Upper lobe of left lung (tissue), 6 donors: ENCODE measurements around the gene LRRC73. TPM values are rescaled to one million over a fixed set of nuclear protein-coding genes. Genes with fewer than 3 reads are reported as not detected.

ENCODE experiments used
- ATAC-seq, 2 donors: fragments of 200-7000 bp; cut with Tn5 transposase; one replicate each; pipeline ENCODE4 v1.9.1; 2022; ENCODE audit warnings: mild to moderate bottlenecking in 2 of 2, moderate library complexity in 2 of 2; ENCODE audit not compliant: low FRiP score in 2 of 2
- DNase-seq, 2 donors: peaks; one replicate each; pipeline ENCODE4 v3.0.0-alpha.2; 2019 to 2020
- H3K27ac ChIP-seq, 4 donors: fragments of 200-600 bp; sonication (generic); one replicate each; pipeline ENCODE4 v1.5.1; 2016 to 2019
- H3K27me3 ChIP-seq, 4 donors: fragments of 200-600 bp; sonication (generic); one replicate each; pipeline ENCODE4 v1.5.1; 2017 to 2019
- H3K36me3 ChIP-seq, 4 donors: fragments of 200-600 bp; sonication (generic); one replicate each; pipeline ENCODE4 v1.5.1; 2016 to 2019
- H3K4me1 ChIP-seq, 4 donors: fragments of 200-600 bp; sonication (generic); one replicate each; pipeline ENCODE4 v1.5.1; 2018 to 2019
- H3K4me3 ChIP-seq, 4 donors: fragments of 200-600 bp; sonication (generic); one replicate each; pipeline ENCODE4 v1.5.1; 2017 to 2019; ENCODE audit warnings: mild to moderate bottlenecking in 2 of 4, moderate library complexity in 1 of 4
- H3K9me3 ChIP-seq, 4 donors: fragments of 200-600 bp; sonication (generic); one replicate each; pipeline ENCODE4 v1.5.1; 2018 to 2019
- EP300 ChIP-seq, 4 donors: sonication (generic); formaldehyde crosslinking; IDR thresholded peaks; one replicate each; pipeline ENCODE4 v1.5.1; 2017; ENCODE audit warnings: antibody characterized with exemption in 4 of 4, control low read depth in 2 of 4
- POLR2A ChIP-seq, 4 donors: fragments of 450-650 bp; IDR thresholded peaks; one replicate each; pipeline ENCODE4 v1.5.1; 2016 to 2017; ENCODE audit warnings: antibody characterized with exemption in 4 of 4, mild to moderate bottlenecking in 2 of 4
- POLR2AphosphoS5 ChIP-seq, 2 donors: sonication (generic); formaldehyde crosslinking; IDR thresholded peaks; one replicate each; pipeline ENCODE4 v1.5.1; 2017; ENCODE audit warnings: antibody characterized with exemption in 2 of 2
- WGBS, 2 donors: methylation state at CpG; one replicate each; pipeline ENCODE4 v1.1.5; 2017 to 2018; 5-methylcytosine and 5-hydroxymethylcytosine counted together
- total RNA-seq, 6 donors: library from RNA; depleted of rRNA in 4 of 6; stranded (reverse); fragments of >200 nt in 4 of 6; gene quantifications; one replicate each; pipeline versions ENCODE4 v1.1.0 to v1.2.1, GENCODE V29; 2016 to 2021
- TF ChIP-seq, protein P1 (sequence below), 6 experiments: fragments of 450-650 bp in 4 of 6; fragments of 200-600 bp in 2 of 6; sonication (generic) in 2 of 6; IDR thresholded peaks; one replicate each; pipeline ENCODE4 v1.5.1; 2016 to 2019; ENCODE audit warnings: antibody characterized with exemption in 6 of 6
- donor health status: DM: no; HTN: no; CAD: no; lungs with moderate emphysema.
- donor health status: DM: no; HTN: yes; CAD: no; lungs with severe emphysema.

Gene LRRC73
- total RNA-seq, 6 donors from 2014 or later = 0.34 to 3.4 (median 2.5) TPM

DNA sequence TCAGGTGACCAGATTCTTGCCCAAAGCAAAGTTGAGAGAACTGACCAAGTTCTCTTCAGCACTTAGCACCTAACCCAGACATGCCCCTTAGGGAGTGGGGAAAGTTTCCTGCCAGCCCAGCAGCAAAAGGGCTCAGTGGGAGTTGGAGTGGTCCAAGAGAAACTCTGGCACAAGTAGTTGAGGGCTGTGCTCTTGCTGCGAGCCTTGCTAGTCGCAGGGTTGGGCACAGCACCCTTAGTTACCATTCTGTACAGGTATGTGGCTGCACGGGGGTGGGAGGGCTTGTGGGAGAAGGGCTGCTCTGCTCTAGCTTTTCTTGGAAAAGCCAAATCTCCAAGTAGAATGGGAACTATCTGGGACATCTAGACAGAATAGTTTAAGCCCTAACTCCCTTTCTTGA is 13.1 kb upstream of the LRRC73 start:
- H3K27me3 ChIP-seq = no peaks in the 10 kb centered on the region
- peaks cover 54 to 93% (median 84%) of the 10 kb centered on the region in 4 donors for H3K36me3 ChIP-seq
- H3K27ac ChIP-seq = no peak overlapping the region
- no peak for DNase-seq
- H3K4me1 ChIP-seq = peaks cover 6 to 13% (median 7%) of the 10 kb centered on the region in 4 donors
- no peak overlapping the region for H3K4me3 ChIP-seq
- WGBS, 2 donors = 93 to 98% methylated on average over 2 to 3 of the region's 3 CpGs
- no peaks in the 10 kb centered on the region for H3K9me3 ChIP-seq
- TF ChIP-seq POLR2AphosphoS5 (IDR thresholded peaks at IDR 0.05) (no peak), POLR2A (IDR thresholded peaks at IDR 0.05) (no peak), EP300 (IDR thresholded peaks at IDR 0.05) (no peak)
- TF ChIP-seq, protein P1, sequence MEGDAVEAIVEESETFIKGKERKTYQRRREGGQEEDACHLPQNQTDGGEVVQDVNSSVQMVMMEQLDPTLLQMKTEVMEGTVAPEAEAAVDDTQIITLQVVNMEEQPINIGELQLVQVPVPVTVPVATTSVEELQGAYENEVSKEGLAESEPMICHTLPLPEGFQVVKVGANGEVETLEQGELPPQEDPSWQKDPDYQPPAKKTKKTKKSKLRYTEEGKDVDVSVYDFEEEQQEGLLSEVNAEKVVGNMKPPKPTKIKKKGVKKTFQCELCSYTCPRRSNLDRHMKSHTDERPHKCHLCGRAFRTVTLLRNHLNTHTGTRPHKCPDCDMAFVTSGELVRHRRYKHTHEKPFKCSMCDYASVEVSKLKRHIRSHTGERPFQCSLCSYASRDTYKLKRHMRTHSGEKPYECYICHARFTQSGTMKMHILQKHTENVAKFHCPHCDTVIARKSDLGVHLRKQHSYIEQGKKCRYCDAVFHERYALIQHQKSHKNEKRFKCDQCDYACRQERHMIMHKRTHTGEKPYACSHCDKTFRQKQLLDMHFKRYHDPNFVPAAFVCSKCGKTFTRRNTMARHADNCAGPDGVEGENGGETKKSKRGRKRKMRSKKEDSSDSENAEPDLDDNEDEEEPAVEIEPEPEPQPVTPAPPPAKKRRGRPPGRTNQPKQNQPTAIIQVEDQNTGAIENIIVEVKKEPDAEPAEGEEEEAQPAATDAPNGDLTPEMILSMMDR (IDR thresholded peaks at IDR 0.05) = no peak
- no peak for ATAC-seq

DNA sequence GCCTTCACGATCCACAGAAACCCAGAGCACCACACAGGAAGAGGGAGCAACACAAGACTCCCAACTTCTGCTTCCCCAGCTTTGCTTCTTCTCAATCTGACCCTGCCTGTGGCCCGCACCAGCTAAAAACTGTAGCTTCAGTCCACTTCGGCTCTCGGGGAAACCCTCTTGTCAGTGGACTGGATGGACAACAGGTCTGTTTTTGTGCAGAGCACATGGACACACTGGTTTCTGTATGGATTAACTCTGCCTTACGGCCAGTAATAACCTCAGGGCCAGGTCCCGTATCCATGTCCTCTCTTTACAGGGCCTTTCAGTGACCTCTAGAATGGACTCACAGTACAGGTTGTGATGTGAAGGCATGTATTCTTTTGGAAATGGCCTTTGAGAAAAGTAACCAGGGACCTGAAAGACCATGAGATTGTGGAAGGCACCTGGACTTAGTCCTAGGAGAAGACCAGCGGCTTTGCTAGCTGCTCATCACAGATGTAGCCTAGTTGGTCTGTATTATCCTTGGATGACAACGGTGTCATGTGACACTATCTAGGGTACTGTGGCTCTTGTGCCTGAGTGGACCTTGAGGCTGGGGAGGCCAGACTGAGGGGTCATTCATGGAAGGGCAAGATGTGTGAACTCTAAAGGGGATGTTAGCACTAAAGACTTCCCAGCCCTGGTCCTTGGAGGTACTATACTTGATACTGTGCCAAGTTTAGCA is 12.6 kb upstream of the LRRC73 start:
- peaks cover 50 to 87% (median 78%) of the 10 kb centered on the region in 4 donors for H3K36me3 ChIP-seq
- no peaks in the 10 kb centered on the region for H3K27me3 ChIP-seq
- H3K9me3 ChIP-seq = no peaks in the 10 kb centered on the region
- no peak for ATAC-seq
- DNase-seq = no peak
- H3K27ac ChIP-seq = peak overlapping the region in 1 of 4 donors; percentile 18
- no peak overlapping the region for H3K4me3 ChIP-seq
- no peak for TF ChIP-seq EP300 (IDR thresholded peaks at IDR 0.05)
- no peak for TF ChIP-seq POLR2AphosphoS5 (IDR thresholded peaks at IDR 0.05)
- TF ChIP-seq, protein P1 (IDR thresholded peaks at IDR 0.05) = no peak
- TF ChIP-seq POLR2A (IDR thresholded peaks at IDR 0.05) = no peak
- H3K4me1 ChIP-seq = peaks cover 12 to 19% (median 13%) of the 10 kb centered on the region in 4 donors
- WGBS, 2 donors = 83 to 86% methylated on average over 7 to 8 of the region's 8 CpGs

DNA sequence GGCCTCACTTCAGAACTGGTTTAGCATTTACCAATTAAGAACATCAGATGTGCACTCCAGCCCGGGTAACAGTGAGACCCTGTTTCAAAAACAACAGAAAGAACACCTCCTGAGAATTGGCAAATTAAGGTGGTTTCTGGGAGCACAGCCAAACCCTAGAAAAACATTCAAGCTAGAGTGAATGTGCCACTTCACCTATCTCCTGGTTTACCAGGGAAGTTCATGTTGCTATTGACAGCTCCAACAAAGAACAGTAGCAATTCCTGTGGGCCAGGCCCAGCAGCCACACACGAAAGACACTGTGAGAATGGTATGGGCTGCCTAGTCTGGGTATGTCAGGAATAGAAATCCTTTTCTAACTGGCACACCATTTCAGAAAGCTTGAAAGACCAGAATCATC is 11.7 kb upstream of the LRRC73 start:
- no peaks in the 10 kb centered on the region for H3K9me3 ChIP-seq
- no peak overlapping the region for H3K27ac ChIP-seq
- peaks cover 42 to 78% (median 70%) of the 10 kb centered on the region in 4 donors for H3K36me3 ChIP-seq
- ATAC-seq = no peak
- TF ChIP-seq POLR2AphosphoS5 (IDR thresholded peaks at IDR 0.05) = no peak
- no peak for TF ChIP-seq POLR2A (IDR thresholded peaks at IDR 0.05)
- no peak for TF ChIP-seq EP300 (IDR thresholded peaks at IDR 0.05)
- TF ChIP-seq, protein P1 (IDR thresholded peaks at IDR 0.05) = no peak
- no peaks in the 10 kb centered on the region for H3K27me3 ChIP-seq
- DNase-seq = no peak
- WGBS, 2 donors = 59 to 82% methylated on average over 2 of the region's 2 CpGs
- H3K4me1 ChIP-seq = peaks cover 15 to 22% (median 16%) of the 10 kb centered on the region in 4 donors
- H3K4me3 ChIP-seq = no peak overlapping the region

DNA sequence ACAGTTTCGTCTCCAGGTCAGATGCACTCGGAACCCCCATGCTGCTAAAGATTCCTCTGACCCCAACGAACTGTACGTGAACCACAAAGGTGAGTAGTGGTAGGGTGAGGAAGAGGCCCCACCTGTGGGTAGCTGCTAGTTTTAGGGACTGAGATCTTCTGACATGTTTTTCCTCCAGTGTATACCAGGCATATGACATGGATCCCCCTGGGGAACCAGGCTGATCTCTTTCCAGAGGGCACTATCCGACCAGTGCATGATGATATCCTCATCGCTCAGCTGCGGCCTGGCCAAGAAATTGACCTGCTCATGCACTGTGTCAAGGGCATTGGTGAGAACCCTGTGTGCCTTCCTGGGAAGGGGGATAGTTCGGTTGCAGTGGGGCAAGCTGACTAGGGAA is 10.0 kb upstream of the LRRC73 start:
- Histone ChIP-seq H3K27me3 (no peaks in the 10 kb centered on the region), H3K4me1 (peaks cover 25 to 34% (median 28%) of the 10 kb centered on the region in 4 donors), H3K9me3 (no peaks in the 10 kb centered on the region), H3K4me3 (no peak overlapping the region), H3K36me3 (peaks cover 34 to 70% (median 58%) of the 10 kb centered on the region in 4 donors), H3K27ac (no peak overlapping the region)
- TF ChIP-seq, protein P1 (IDR thresholded peaks at IDR 0.05) = no peak
- TF ChIP-seq EP300 (IDR thresholded peaks at IDR 0.05) = no peak
- TF ChIP-seq POLR2A (IDR thresholded peaks at IDR 0.05) = no peak
- TF ChIP-seq POLR2AphosphoS5 (IDR thresholded peaks at IDR 0.05) = no peak
- ATAC-seq (no peak), DNase-seq (no peak)
- WGBS, 2 donors = 90 to 93% methylated on average over 4 to 8 of the region's 8 CpGs
